ENCODE results near the gene KLK15. TPM values are rescaled to one million over a fixed set of nuclear protein-coding genes. Genes with fewer than 3 reads are reported as not detected.

The KLK15 gene
- total and polyA plus RNA-seq, 10 of the 15 experiments (the other 5 are each of a cell fraction or from before 2014, with no cell fraction given): 0.04 to 0.08 TPM; not detected in 8

- intact Hi-C loops (cut with micrococcal nuclease; ENCODE audit: unreplicated experiment) (loop anchor here (1.0 to 2.0 kb wide), 2 partner anchors 13 to 92 kb away; no protein-coding TSS in a partner anchor), in situ Hi-C loops (cut with MboI) (no loop called here)
- Histone ChIP-seq H3K9ac (ENCODE audit: control insufficient read depth, insufficient read depth, low read length) (peak overlapping the region; percentile 92), H3K27me3 (replicated peaks in 1 of 2; ENCODE audit: control insufficient read depth in 2 of 2, insufficient read depth in 2 of 2, low read length in 1 of 2) (no peaks in the 10 kb centered on the region), H3K4me3 (peak overlapping the region; percentile 98), H3K4me2 (ENCODE audit: control insufficient read depth, insufficient read depth) (peak overlapping the region; percentile 98; the same call in 1 of the 2 replicates), H3K79me2 (ENCODE audit: control insufficient read depth, insufficient read depth, low read length) (peaks cover 42% of the 10 kb centered on the region), H3K4me1 (ENCODE audit: control insufficient read depth, insufficient read depth, low read length) (peaks cover 7% of the 10 kb centered on the region), H3K27ac (ENCODE audit: control insufficient read depth, insufficient read depth) (peak overlapping the region; percentile 97), H2AFZ (ENCODE audit: control insufficient read depth, low read depth, low read length) (peak overlapping the region; percentile 89), H3K36me3 (ENCODE audit: control insufficient read depth in 2 of 2, insufficient read depth in 2 of 2, low read length in 1 of 2) (peaks cover 6 to 14% of the 10 kb centered on the region in 2 experiments), H3K9me3 (replicated peaks; ENCODE audit: control insufficient read depth, insufficient read depth, low read length) (no peaks in the 10 kb centered on the region), H4K20me1 (ENCODE audit: control insufficient read depth, insufficient read depth) (peaks cover 6% of the 10 kb centered on the region; the same call in 1 of the 2 replicates)
- ChIA-PET POLR2A (interaction anchor here (0.6 to 1.3 kb wide), 5 partner anchors 12 to 16 kb away, joined by 3 to 19 read pairs (median 3); no protein-coding TSS in a partner anchor), SMC1A (ENCODE audit: uncharacterized antibody, unreplicated experiment) (interaction anchor here (0.8 to 3.3 kb wide), 6 partner anchors 10 to 390 kb away, joined by 3 to 13 read pairs (median 4); no protein-coding TSS in a partner anchor), RAD21 (ENCODE audit: unreplicated experiment) (interaction anchor here (0.7 to 1.4 kb wide), 6 partner anchors 15 to 447 kb away, joined by 3 to 4 read pairs (median 4); no protein-coding TSS in a partner anchor), CTCF (interaction anchor here (0.8 to 1.8 kb wide), 5 partner anchors 10 to 117 kb away, joined by 3 to 8 read pairs (median 5); no protein-coding TSS in a partner anchor)
- BruUV-seq (replicated peaks): no TSS peak
- WGBS (ENCODE audit: insufficient coverage, insufficient replicate concordance, low lambda C conversion rate, missing lambda C conversion rate): under 1% methylated on average over 62 of the region's 62 CpGs
- FAIRE-seq (peak; percentile 91), ATAC-seq (peak; percentile 95), DNase-seq (ENCODE audit: low read depth, low spot score) (peak; percentile 91)
- TF ChIP-seq CBFB (IDR thresholded peaks at IDR 0.05; ENCODE audit: low read depth) (peak; percentile 96), BACH1 (IDR thresholded peaks at IDR 0.05; ENCODE audit: borderline replicate concordance) (peak; percentile 83), YY1 (IDR thresholded peaks at IDR 0.05; ENCODE audit: low read depth, low read length) (peak; percentile 86; the same call in 1 of the 2 replicates), MXI1 (IDR thresholded peaks at IDR 0.05; ENCODE audit: low read depth, low read length) (peak; percentile 93), EP300 (IDR thresholded peaks at IDR 0.05; ENCODE audit: borderline replicate concordance in 1 of 2, control insufficient read depth in 1 of 2, low read depth in 2 of 2, low read length in 2 of 2) (no peak), CHD2 (IDR thresholded peaks at IDR 0.05; ENCODE audit: borderline replicate concordance, low read depth, low read length) (peak; percentile 94), TCF7 (IDR thresholded peaks at IDR 0.05; ENCODE audit: borderline replicate concordance) (no peak; the same call in 1 of the 2 replicates), RELB (IDR thresholded peaks at IDR 0.05; ENCODE audit: low read depth) (peak; percentile 99), SIX5 (IDR thresholded peaks at IDR 0.05; ENCODE audit: low read depth, low read length, severe bottlenecking) (no peak), SRF (IDR thresholded peaks at IDR 0.05; ENCODE audit: low read depth in 2 of 2, low read length in 2 of 2) (peak in 1 of 2 experiments; percentile 22; a peak in 1 of 4 replicates), NR2C2 (IDR thresholded peaks at IDR 0.05; ENCODE audit: borderline replicate concordance, control insufficient read depth, insufficient read length, low read depth) (no peak), RELA (IDR thresholded peaks at IDR 0.05; ENCODE audit: borderline replicate concordance, partially characterized antibody) (peak; percentile 92), PKNOX1 (IDR thresholded peaks at IDR 0.05) (peak; percentile 99), KLF5 (IDR thresholded peaks at IDR 0.05; ENCODE audit: partially characterized antibody) (peak; percentile 94)
- TF ChIP-seq, protein P1, sequence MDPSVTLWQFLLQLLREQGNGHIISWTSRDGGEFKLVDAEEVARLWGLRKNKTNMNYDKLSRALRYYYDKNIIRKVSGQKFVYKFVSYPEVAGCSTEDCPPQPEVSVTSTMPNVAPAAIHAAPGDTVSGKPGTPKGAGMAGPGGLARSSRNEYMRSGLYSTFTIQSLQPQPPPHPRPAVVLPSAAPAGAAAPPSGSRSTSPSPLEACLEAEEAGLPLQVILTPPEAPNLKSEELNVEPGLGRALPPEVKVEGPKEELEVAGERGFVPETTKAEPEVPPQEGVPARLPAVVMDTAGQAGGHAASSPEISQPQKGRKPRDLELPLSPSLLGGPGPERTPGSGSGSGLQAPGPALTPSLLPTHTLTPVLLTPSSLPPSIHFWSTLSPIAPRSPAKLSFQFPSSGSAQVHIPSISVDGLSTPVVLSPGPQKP (IDR thresholded peaks at IDR 0.05; ENCODE audit: low read depth, low read length): peak; percentile 50; the same call in 1 of the 2 replicates
- TF ChIP-seq, protein P2, sequence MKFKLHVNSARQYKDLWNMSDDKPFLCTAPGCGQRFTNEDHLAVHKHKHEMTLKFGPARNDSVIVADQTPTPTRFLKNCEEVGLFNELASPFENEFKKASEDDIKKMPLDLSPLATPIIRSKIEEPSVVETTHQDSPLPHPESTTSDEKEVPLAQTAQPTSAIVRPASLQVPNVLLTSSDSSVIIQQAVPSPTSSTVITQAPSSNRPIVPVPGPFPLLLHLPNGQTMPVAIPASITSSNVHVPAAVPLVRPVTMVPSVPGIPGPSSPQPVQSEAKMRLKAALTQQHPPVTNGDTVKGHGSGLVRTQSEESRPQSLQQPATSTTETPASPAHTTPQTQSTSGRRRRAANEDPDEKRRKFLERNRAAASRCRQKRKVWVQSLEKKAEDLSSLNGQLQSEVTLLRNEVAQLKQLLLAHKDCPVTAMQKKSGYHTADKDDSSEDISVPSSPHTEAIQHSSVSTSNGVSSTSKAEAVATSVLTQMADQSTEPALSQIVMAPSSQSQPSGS (IDR thresholded peaks at IDR 0.05; ENCODE audit: low read length): no peak
These were observed 28.7 kb downstream of the KLK15 start for GRCh38 chr19:50804420-50805272.
